ENCODE results near the gene XIRP2. TPM values are rescaled to one million over a fixed set of nuclear protein-coding genes. Genes with fewer than 3 reads are reported as not detected.

Gene XIRP2
- total RNA-seq, 2 donors from 2014 or later: not detected

DNA sequence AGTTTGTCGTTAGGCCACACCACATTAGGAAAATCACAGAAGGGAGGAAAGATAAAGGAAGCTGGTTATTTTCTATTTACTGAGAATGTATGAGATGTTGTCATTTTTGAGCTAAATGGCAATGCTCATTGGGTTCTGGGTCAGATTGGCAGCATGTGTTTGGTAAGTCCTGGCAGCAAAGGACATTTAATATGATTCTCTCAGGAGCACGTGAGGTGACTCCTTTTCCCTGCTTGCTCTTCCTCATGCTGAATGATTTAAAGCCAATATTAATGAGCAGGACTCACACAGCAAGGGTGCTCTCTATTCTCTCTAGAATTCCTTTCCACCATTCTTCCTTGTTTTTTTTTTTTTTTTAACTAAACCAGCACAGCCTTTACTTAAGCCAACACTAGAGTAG lies 298.2 kb downstream of the XIRP2 start:
- Histone ChIP-seq H3K4me1 (peaks cover 38% of the 10 kb centered on the region), H3K27ac (no peak overlapping the region), H3K4me3 (no peak overlapping the region), H3K27me3 (no peaks in the 10 kb centered on the region), H3K36me3 (replicated peaks in 1 of 2; ENCODE audit: insufficient read depth in 1 of 2, low read depth in 2 of 2) (no peaks in the 10 kb centered on the region), H3K9me3 (no peaks in the 10 kb centered on the region)
- ATAC-seq (no peak), DNase-seq (no peak)
- TF ChIP-seq CTCF (IDR thresholded peaks at IDR 0.05): no peak
- no peak for TF ChIP-seq POLR2A (IDR thresholded peaks at IDR 0.05)
- intact Hi-C loops (cut with DNase I): no loop called here
- 50 to 56% methylated on average over 2 of the region's 2 CpGs for WGBS, 2 donors

DNA sequence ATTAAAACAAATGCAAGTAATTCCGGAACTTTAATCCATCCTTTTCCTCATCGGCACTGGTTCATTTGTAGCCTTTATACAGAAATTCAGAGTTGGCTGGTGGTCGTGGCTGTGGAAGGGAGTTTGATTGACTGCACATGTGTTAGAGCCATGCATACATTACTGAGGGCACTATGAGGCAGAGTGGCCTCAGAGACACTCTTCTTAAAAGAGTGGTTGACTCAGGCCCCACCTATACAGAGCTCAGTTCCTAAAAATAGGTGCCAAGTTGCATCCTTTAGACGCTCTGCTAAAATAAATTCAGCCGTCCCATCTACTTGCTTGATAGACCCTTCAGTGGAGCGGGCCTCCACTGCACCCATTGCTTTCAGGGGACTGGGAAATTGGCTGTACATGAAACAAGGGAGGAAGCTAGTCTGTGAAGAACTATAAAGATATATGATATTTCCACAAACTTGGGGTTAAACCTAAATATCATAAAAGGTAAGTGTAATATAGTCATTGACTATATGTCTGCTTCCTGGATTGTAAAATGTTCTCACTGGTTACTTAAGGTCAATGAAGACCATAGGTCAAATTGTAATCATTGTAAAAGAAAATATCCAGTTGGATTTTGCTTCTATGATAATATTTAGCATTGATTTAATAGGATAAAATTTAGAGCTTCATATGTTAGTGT lies 298.9 kb downstream of the XIRP2 start:
- Histone ChIP-seq H3K36me3 (replicated peaks in 1 of 2; ENCODE audit: insufficient read depth in 1 of 2, low read depth in 2 of 2) (no peaks in the 10 kb centered on the region), H3K27ac (no peak overlapping the region), H3K4me3 (no peak overlapping the region), H3K27me3 (no peaks in the 10 kb centered on the region), H3K9me3 (no peaks in the 10 kb centered on the region), H3K4me1 (peaks cover 38% of the 10 kb centered on the region)
- 83 to 89% methylated on average over 6 of the region's 6 CpGs for WGBS, 2 donors
- DNase-seq: no peak
- ATAC-seq: no peak
- TF ChIP-seq CTCF (IDR thresholded peaks at IDR 0.05) (no peak), POLR2A (IDR thresholded peaks at IDR 0.05) (no peak)
- intact Hi-C loops (cut with DNase I): no loop called here

- no peaks in the 10 kb centered on the region for H3K27me3 ChIP-seq
- peak overlapping the region in 2 of 4 donors; percentile 14 to 26 for H3K27ac ChIP-seq
- H3K36me3 ChIP-seq (replicated peaks in 1 of 2; ENCODE audit: insufficient read depth in 1 of 2, low read depth in 2 of 2): no peaks in the 10 kb centered on the region
- intact Hi-C loops (cut with DNase I): no loop called here
- WGBS, 2 donors: 17 to 18% methylated on average over 5 of the region's 5 CpGs
- peaks cover 38% of the 10 kb centered on the region for H3K4me1 ChIP-seq
- H3K9me3 ChIP-seq: no peaks in the 10 kb centered on the region
- no peak overlapping the region for H3K4me3 ChIP-seq
- TF ChIP-seq CTCF (IDR thresholded peaks at IDR 0.05) (no peak), POLR2A (IDR thresholded peaks at IDR 0.05) (no peak)
- peak; percentile 23 to 46 (median 24) for DNase-seq
- peak; percentile 70 for ATAC-seq
Observed at GRCh38 chr2:167187978-167188967, 300.0 kb downstream of the XIRP2 start.

DNA sequence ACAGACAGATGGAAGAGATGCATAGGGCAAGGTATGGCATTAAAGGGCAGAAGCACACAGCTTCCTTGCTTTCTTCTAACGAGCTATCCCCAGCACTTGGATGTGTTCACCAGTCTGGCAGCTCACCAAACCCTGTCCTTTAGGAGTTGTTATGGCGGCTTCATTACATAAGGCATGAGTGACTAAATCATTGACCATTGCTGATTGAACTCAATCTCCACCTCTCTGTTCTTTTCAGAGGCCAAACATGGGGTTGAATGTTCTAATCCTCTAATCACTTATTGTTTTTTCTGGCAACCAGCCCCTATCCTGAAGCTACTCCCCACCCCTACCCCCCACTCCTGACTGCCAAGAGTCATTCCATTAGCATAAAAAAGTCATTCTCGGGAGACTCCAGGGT lies 301.8 kb downstream of the XIRP2 start:
- no peak for TF ChIP-seq CTCF (IDR thresholded peaks at IDR 0.05)
- TF ChIP-seq POLR2A (IDR thresholded peaks at IDR 0.05): no peak
- Histone ChIP-seq H3K36me3 (replicated peaks in 1 of 2; ENCODE audit: insufficient read depth in 1 of 2, low read depth in 2 of 2) (no peaks in the 10 kb centered on the region), H3K4me1 (peaks cover 38% of the 10 kb centered on the region), H3K27ac (no peak overlapping the region), H3K9me3 (no peaks in the 10 kb centered on the region), H3K4me3 (no peak overlapping the region), H3K27me3 (no peaks in the 10 kb centered on the region)
- peak; percentile 83 for ATAC-seq
- intact Hi-C loops (cut with DNase I): no loop called here
- WGBS, 2 donors: 28 to 29% methylated on average over 3 of the region's 3 CpGs
- peak; percentile 55 to 68 (median 61) for DNase-seq

Measured in body of pancreas (tissue), 4 donors.